HUES64 (cell line): ENCODE measurements around the gene CDC25A.

Experiments
- H3K27ac ChIP-seq: 2 replicates; pipeline ENCODE4 v1.7.0; 2013; ENCODE audit warnings: low read depth, low read length, inconsistent platforms
- H3K27me3 ChIP-seq: 2 replicates; pipeline ENCODE4 v1.6.1; 2013; ENCODE audit warnings: mild to moderate bottlenecking, low read length; ENCODE audit not compliant: insufficient read depth
- H3K36me3 ChIP-seq: 2 replicates; pipeline ENCODE4 v1.6.1; 2013; ENCODE audit warnings: mild to moderate bottlenecking, low read length; ENCODE audit not compliant: insufficient read depth
- H3K4me1 ChIP-seq: 2 replicates; pipeline ENCODE4 v1.6.1; 2013; ENCODE audit warnings: mild to moderate bottlenecking, low read length, moderate library complexity; ENCODE audit not compliant: insufficient read depth
- H3K4me3 ChIP-seq: 2 replicates; pipeline ENCODE4 v1.5.1; 2013; ENCODE audit warnings: mild to moderate bottlenecking, low read length, moderate library complexity
- H3K9ac ChIP-seq: 2 replicates; pipeline ENCODE4 v1.6.1; 2013; ENCODE audit warnings: mild to moderate bottlenecking, low read depth, low read length
- H3K9me3 ChIP-seq: 2 replicates; pipeline ENCODE4 v1.6.1; 2013; ENCODE audit warnings: low read depth, low read length; ENCODE audit not compliant: insufficient read depth
- WGBS: fragments of 150-250, 120-280 bp; methylation state at CpG from one replicate; pipeline ENCODE4 v1.1.7; 2013; ENCODE audit warnings: missing lambda C conversion rate; 5-methylcytosine and 5-hydroxymethylcytosine counted together

CDC25A gene

GRCh38 chr3:48194446-48195071 lies 6.3 kb upstream of the CDC25A start:
- no peak overlapping the region for H3K4me3 ChIP-seq
- no peak overlapping the region for H3K9ac ChIP-seq
- WGBS: 53% methylated on average over 9 of the region's 9 CpGs
- H3K27ac ChIP-seq: no peak overlapping the region
- no peaks in the 10 kb centered on the region for H3K36me3 ChIP-seq
- no peaks in the 10 kb centered on the region for H3K27me3 ChIP-seq
- no peaks in the 10 kb centered on the region for H3K9me3 ChIP-seq
- 0 out of 2 replicates have a peak, but pooled peaks cover 14% of the 10 kb centered on the region for H3K4me1 ChIP-seq

- H3K27me3 ChIP-seq: no peaks in the 10 kb centered on the region
These were observed 2.7 kb upstream of the CDC25A start for GRCh38 chr3:48190911-48191310.

GRCh38 chr3:48189321-48189720 lies 1.1 kb upstream of the CDC25A start:
- H3K36me3 ChIP-seq: peaks cover 22% of the 10 kb centered on the region

More at GRCh38 chr3:48190911-48191310, 2.7 kb upstream of the CDC25A start:
- Histone ChIP-seq H3K27ac (no peak overlapping the region), H3K9ac (no peak overlapping the region), H3K36me3 (peaks cover 6% of the 10 kb centered on the region), H3K4me3 (no peak overlapping the region), H3K9me3 (no peaks in the 10 kb centered on the region), H3K4me1 (peaks cover 17% of the 10 kb centered on the region; the same call in 1 of the 2 replicates)
- 92% methylated on average over 3 of the region's 3 CpGs for WGBS

DNA sequence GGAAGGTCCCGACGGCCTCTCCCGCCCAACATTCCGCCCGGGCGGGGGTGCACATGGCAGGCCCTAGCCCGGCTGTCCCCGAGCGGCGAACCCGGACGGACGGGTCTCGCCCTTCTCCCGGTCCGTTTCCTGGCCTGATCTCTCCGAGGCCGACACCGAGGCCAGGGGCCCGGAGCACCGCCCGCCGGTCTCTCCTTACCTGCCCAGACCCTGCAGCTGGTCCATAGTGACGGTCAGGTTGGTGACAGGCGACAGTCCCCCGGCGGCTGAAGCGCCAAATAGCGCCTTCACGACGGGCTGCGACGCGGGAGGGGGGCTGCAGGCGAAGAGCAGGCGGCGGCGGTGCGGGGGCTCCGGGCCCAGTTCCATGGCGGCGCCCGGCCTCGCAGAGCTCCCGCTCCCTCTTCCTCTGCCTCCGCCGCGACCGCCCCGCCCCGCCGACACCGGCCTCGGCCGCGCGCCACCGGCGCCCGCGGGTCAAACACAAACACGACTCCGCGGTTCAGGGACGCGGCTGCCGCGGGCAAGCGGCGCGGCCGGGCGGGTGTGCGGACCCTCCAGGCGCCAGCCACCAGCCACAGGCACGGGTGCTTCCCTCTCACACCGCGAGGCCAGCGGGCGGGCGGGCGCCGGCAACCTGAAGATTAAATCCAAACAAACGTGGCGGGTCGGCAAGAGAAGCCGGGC lies 495 bp downstream of the CDC25A start:
- Histone ChIP-seq H3K27ac (peak overlapping the region; percentile 91), H3K9me3 (no peaks in the 10 kb centered on the region), H3K9ac (peak overlapping the region; percentile 93), H3K36me3 (peaks cover 38% of the 10 kb centered on the region), H3K4me3 (peak overlapping the region; percentile 93), H3K27me3 (no peaks in the 10 kb centered on the region), H3K4me1 (peaks cover 17% of the 10 kb centered on the region; the same call in 1 of the 2 replicates)
- WGBS: under 1% methylated on average over 87 of the region's 87 CpGs

More at GRCh38 chr3:48189321-48189720, 1.1 kb upstream of the CDC25A start:
- no peaks in the 10 kb centered on the region for H3K27me3 ChIP-seq
- no peak overlapping the region for H3K4me3 ChIP-seq
- H3K9ac ChIP-seq: no peak overlapping the region
- WGBS: 84% methylated on average over 6 of the region's 6 CpGs
- peaks cover 17% of the 10 kb centered on the region; the same call in 1 of the 2 replicates for H3K4me1 ChIP-seq
- no peaks in the 10 kb centered on the region for H3K9me3 ChIP-seq
- no peak overlapping the region for H3K27ac ChIP-seq

GRCh38 chr3:48187301-48187578 lies 977 bp downstream of the CDC25A start:
- WGBS: 0% methylated on average over 8 of the region's 8 CpGs
- peak overlapping the region; percentile 93 for H3K9ac ChIP-seq
- H3K4me3 ChIP-seq: peak overlapping the region; percentile 93
- peaks cover 43% of the 10 kb centered on the region for H3K36me3 ChIP-seq
- peaks cover 17% of the 10 kb centered on the region; the same call in 1 of the 2 replicates for H3K4me1 ChIP-seq
- no peaks in the 10 kb centered on the region for H3K27me3 ChIP-seq
- no peaks in the 10 kb centered on the region for H3K9me3 ChIP-seq
- H3K27ac ChIP-seq: no peak overlapping the region

DNA sequence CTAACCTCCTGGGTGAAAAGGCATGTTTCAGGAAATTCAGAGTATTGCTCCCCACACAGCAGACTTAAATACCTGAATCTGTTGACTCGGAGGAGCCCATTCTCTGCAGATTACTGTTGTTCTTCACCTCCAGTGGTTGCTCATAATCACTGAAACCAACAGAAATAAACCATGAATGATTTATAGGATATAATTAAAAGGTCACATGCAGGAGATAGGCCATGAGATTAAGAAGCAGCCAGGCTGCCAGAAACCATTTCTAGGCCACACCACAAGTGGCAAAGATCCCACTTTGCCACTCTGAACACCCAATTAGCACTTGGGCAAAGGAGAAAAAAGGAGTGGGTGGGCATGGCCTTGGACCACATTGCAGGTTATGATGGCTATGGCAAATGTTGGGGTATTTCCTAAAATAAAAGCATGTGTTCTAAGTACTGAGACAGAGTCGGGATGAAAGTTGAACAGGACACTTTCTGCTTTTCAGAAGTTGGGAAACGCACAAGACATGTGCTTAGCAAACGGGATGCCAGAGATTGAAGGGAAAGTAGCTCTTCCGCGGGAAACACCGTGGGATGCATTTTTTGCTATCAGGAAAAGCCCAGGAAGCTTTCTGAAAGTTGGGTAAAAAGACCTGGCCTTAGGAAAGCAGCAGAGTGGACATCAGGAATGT lies 1.5 kb downstream of the CDC25A start:
- WGBS: 17% methylated on average over 7 of the region's 7 CpGs
- peaks cover 48% of the 10 kb centered on the region for H3K36me3 ChIP-seq

DNA sequence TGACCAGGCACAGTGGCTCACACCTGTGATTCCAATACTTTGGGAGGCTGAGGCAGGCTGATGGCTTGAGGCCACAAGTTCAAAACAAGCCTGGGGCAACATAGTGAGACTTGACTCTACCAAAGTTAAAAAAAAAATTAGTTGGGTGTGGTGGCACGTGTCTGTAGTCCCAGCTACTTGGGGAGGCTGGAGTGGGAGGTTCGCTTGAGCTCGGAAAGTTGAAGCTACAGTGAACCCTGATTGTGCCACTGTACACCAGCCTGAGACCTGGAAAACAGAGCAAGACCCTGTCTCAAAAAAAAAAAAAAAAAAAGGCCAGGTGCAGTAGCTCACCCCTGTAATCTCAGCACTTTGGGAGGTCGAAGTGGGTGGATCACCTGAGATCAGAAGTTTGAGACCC lies 3.1 kb downstream of the CDC25A start:
- Histone ChIP-seq H3K27ac (no peak overlapping the region), H3K4me3 (no peak overlapping the region), H3K9me3 (no peaks in the 10 kb centered on the region), H3K9ac (no peak overlapping the region), H3K4me1 (peaks cover 8% of the 10 kb centered on the region; the same call in 1 of the 2 replicates), H3K27me3 (no peaks in the 10 kb centered on the region), H3K36me3 (peaks cover 64% of the 10 kb centered on the region)
- 90% methylated on average over 4 of the region's 4 CpGs for WGBS

More for the DNA sequence above, 1.5 kb downstream of the CDC25A start:
- peak overlapping the region; percentile 93 for H3K4me3 ChIP-seq
- H3K4me1 ChIP-seq: peaks cover 17% of the 10 kb centered on the region; the same call in 1 of the 2 replicates
- peak overlapping the region; percentile 93 for H3K9ac ChIP-seq
- H3K27me3 ChIP-seq: no peaks in the 10 kb centered on the region
- no peaks in the 10 kb centered on the region for H3K9me3 ChIP-seq
- H3K27ac ChIP-seq: no peak overlapping the region

- peaks cover 8% of the 10 kb centered on the region; the same call in 1 of the 2 replicates for H3K4me1 ChIP-seq
- H3K27me3 ChIP-seq: no peaks in the 10 kb centered on the region
- WGBS: 100% methylated on average over 1 of the region's 2 CpGs
- H3K27ac ChIP-seq: no peak overlapping the region
- H3K4me3 ChIP-seq: no peak overlapping the region
- H3K36me3 ChIP-seq: peaks cover 73% of the 10 kb centered on the region
- H3K9ac ChIP-seq: no peak overlapping the region
- no peaks in the 10 kb centered on the region for H3K9me3 ChIP-seq
These were observed 3.9 kb downstream of the CDC25A start for GRCh38 chr3:48184299-48184698.

DNA sequence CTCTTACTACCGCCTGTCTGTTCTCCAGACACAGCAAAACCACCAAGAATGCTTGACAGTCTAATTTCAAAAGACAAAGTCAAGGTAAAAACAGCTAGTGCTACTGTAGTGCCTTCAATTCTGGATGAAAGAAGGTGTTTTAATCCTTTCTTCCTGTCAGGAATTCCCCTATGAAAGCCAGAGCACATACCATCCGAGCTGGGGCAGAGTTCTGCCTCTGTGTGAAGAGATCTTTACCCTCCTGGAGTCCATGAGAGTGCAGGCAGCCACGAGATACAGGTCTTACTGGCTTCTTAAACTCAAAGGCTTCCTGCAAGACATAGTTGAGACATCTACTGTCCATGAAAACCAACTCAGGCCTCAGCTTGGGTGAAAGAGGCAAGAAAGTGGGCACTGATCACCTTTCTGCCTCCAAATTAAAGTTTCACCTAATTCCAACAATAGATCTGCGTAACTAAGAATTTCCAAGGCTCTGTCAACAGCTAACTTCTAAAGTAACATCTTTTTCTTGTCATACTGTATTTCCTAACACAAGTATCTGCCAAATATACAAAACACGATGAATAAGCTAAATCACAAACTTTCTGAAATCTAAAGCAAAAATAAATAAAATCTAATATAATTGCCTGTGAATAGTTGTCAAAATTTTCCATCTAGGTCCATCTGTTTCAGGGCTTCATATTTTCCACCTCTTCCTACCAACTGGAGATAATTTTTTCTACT lies 7.5 kb downstream of the CDC25A start:
- no peak overlapping the region for H3K9ac ChIP-seq
- WGBS: 88% methylated on average over 5 of the region's 5 CpGs
- no peak overlapping the region for H3K4me3 ChIP-seq
- no peaks in the 10 kb centered on the region for H3K4me1 ChIP-seq
- no peaks in the 10 kb centered on the region for H3K9me3 ChIP-seq
- peaks cover 100% of the 10 kb centered on the region for H3K36me3 ChIP-seq
- 0 out of 2 replicates have a peak overlapping the region, but pooled peaks have one; percentile 43 for H3K27ac ChIP-seq
- no peaks in the 10 kb centered on the region for H3K27me3 ChIP-seq

DNA sequence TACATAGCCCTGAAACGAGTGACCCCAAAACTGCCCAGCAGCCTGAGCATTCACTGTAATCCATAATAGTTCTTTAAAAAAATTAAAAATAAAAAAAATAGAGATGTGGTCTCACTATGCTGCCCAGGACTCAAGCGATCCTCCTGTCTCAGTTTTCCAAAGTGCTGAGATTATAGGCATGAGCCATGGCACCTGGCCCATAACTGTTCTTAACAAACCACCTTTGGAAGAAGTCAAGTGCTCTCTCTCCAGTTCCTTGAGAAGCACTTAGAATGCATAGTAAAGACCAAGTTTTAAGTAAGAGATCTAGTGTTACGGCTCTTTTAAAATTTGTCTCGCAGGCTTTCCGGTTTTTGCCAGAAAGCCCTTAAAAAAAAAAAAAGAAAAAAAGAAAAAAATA lies 8.2 kb downstream of the CDC25A start:
- 97% methylated on average over 4 of the region's 5 CpGs for WGBS
- H3K4me3 ChIP-seq: no peak overlapping the region
- no peak overlapping the region for H3K9ac ChIP-seq
- no peaks in the 10 kb centered on the region for H3K4me1 ChIP-seq
- H3K27me3 ChIP-seq: no peaks in the 10 kb centered on the region
- no peak overlapping the region for H3K27ac ChIP-seq
- peaks cover 100% of the 10 kb centered on the region for H3K36me3 ChIP-seq
- no peaks in the 10 kb centered on the region for H3K9me3 ChIP-seq

DNA sequence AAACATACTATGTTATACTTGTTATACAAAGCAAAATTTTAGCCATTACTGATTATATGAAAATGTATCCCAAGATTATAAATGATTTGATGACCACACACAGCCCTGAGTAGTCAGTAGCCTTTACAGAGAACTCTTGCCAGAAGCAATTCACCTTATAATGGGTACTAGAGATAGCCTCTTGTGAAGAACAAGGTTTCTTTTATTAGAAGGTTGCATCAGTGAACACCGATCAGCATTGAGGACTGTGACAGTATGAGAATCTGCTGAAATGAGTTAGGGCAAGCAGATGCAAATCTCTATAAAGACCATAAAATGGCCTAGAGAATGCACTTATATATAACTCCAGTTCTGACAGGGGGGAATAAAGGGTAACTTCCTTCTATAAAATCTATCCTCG lies 10.1 kb downstream of the CDC25A start:
- Histone ChIP-seq H3K36me3 (peaks cover 100% of the 10 kb centered on the region), H3K4me1 (no peaks in the 10 kb centered on the region), H3K27ac (no peak overlapping the region), H3K27me3 (no peaks in the 10 kb centered on the region), H3K9me3 (no peaks in the 10 kb centered on the region), H3K4me3 (no peak overlapping the region), H3K9ac (no peak overlapping the region)
- WGBS: 95% methylated on average over 2 of the region's 2 CpGs
